C1 segment of cervical spinal cord (tissue), 14 donors: Measurements from ENCODE around the gene ZNF507.

Source experiments
- DNase-seq, 14 donors: peaks; one replicate each; lab custom pipeline; 2025; lab: John Stamatoyannopoulos, UW

Gene ZNF507

DNA sequence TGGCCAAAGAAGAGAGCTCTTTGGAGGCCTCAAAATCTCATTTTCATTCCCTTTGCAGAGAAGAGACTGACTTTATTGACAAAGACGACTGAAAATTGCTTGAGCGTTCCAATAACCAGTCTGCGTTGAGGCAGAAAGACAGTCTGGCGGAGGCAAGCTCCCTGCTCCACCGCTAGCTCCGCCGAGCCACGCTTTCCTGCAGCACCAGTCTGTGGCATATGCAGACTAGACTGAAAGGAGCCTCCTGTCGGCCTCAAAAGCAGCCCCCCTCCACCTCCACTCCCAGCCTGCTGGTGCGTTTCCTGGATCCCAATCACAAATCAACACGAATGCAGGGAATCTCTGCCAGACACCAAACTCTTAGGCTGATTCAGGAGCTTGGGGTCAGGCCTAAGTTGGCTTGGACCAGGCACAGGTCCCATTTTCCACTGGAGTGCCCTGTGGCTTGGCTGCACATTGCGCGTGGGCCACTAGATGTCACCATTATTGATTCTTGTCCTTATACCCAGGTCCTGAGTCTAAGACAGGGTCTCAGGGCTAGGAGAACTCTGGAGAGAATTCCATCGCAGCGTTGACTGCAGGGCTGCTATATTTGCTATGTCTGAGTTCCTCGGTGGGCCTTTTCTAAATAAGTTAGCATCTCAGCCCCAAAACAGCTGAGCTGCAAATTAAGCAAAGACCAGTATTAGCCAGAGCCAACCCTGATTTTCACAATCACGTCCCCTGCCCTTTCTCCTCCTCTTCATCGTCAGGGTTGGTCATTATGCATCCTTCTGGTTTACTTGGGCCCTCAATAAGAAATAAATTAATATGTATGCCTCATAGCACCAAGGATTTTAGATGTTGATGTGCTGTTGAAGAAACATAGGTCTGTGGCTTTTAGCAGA, 5.2 kb upstream of the ZNF507 start:
- DNase-seq, result peak in 11 of 14 donors; percentile 13 to 58 (median 30)

DNA sequence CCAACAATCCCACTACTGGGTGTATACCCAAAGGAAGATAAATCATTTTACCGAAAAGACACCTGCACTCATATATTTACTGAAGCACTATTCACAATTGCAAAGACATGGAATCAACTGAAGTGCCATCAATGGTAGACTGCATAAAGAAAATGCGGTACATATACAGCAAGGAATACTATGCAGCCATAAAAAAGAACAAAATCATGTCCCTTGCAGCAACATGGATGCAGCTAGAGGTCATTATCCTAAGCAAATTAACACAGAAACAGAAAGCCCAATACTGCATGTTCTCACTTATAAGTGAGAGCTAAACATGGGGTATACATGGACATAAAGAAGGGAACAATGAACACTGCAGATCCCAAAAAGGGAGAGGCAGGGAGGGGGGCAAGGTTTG, 2.7 kb upstream of the ZNF507 start:
- no peak for DNase-seq

DNA sequence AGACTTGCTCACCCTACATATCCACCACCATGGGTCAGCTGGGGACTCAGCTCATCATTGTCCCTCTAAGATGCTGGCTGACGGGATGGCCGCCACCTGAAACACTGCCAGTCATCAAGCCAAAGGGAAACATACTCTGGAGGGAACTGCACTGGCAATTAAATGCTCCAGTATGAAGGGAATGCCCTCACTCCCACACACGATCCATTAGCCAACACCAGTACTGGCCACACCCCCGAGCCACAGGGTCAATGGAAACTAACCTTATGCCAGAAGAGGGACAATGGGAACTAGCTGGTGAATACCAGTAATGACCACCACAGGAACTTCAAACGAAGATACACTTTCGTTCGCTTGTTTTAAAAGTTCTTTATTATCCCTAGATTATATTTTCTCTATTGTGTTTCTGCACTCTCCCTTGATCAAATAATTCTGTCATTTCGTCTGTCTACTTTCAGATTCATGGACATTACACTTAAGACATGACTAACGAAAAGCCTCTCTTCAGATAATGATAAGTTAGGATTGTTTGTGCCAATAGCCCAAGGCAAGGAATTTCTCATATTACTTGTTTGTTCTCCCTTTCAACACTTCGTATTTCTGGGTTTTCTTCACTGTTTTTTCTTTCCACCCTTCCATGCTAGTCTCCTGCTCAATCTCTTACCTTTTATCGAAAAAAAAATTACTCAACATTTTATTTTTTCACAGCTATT, 1.7 kb upstream of the ZNF507 start:
- DNase-seq, result no peak

DNA sequence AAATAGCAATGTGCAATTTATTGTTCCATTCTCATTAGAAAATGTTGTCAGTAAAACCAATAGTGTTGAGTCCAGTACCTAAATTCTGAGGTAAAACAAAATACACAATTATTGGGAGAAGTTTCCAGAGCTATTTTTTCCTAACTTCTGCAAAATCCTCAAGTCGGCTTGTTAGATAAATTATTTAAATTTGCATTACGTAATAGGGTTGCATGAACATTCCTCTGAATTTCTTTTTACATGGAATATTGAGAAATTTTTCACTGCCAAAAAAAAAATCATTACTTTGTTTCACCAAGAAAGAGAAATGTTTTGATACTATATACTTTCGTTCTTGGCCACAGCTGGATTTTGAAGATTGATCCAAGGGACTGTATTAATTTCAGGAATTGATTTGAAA, 1.5 kb downstream of the ZNF507 start:
- DNase-seq, result no peak

DNA sequence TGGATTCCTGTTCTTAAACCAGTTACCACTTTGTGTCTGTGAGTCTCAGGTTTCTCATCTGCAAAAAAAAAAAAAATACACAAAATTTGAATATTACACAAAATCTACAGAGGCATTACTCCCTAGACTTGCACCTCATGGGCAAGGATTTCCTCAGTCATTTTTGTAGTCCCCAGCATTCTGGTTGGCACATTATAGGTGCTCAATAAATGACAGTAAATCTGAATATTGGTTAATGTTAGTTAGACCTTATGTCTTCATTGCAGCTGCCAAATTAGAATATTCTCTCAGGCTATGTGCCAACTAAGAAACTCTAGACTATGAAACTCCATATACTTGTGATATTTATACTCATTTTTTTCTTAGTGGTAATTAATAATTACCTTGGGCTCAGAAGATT, 2.2 kb downstream of the ZNF507 start:
- no peak for DNase-seq

DNA sequence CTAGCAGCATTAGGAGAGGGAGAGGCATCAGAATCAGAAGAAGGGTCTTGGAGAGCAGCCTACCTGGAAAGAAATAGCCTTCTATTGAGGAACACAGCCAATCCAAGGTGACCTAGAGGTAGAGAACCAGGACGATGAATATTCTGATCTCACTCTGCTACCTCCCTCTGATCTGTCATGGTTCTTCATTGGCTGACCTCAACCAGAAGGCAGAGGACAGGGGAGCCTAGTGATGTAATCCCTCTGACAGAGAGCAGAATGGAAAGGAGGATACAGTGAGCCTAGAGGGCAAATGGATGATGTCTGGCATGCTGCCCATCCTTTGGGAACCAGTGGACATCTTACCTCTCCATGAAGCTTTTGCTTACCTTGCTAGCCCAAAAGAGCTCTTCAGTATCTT, 3.6 kb downstream of the ZNF507 start:
- no peak for DNase-seq

DNA sequence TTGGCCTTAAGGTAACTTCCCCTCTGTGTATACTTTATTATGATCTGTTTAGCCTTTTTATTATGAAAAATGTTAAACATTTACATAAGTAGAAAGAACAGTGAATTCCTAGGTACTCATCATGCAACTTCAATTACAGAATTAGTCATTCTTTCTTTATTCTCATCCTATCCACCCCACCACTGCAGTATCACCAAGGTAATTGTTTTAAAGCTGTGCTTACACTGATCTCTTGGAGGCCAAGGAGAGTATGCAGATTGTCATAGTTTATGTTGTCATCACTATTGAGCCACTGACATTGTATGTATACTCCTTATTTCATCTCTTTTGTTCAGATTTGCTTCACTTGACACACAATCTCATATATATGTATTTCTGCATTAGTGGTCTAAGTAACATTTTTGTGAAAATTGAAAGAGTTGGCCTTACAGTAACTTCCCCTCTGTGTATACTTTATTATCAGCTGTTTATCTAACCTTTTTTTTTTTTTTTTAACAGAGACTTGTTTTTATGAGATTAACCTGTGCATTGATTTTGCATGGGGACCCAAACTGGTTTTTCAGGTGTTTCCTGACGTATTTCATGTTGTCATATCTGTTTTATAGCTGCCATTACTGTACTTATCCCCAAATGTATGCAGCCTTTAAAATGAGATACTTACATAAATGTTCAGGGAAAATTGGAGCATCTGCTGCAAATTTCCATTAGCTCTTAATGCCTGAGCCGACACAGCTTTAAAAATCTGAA, 4.5 kb downstream of the ZNF507 start:
- no peak for DNase-seq

DNA sequence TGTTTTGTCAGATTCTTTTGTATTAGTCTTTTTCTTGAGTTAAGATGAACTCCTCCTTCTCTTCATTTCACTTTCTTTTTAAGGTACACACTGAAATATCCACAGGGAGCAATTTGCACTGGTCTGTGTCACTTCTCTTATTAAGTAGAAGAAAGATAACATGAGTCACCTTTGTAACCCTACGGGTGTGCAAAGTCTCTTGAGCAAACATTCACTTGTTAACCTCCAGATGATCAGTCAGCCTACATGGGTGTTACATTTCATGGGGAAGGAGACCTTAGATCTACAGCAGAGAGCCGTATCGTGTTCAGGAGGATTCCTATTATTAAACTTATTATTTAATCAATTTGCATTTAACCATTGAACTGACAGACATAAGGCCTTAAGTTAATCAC, 5.1 kb downstream of the ZNF507 start:
- DNase-seq, result no peak

DNA sequence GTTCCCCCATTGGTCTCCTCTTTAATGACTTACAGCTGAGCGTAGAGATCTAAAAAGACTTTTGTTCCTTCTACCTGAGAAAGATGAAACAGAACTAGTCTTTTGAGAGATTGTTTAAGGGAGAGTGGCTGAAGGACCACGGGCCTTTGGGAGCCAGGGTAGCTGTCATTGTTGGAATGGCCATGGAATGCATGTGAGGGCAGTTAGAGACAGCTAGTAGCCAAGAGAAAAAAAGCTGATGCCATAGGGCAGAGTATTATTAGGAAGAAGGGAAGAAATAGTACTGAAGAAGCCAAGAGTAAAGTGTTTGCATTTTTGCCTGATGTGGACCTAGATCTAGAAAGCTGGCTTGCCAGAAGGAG, 5.6 kb downstream of the ZNF507 start:
- no peak for DNase-seq

DNA sequence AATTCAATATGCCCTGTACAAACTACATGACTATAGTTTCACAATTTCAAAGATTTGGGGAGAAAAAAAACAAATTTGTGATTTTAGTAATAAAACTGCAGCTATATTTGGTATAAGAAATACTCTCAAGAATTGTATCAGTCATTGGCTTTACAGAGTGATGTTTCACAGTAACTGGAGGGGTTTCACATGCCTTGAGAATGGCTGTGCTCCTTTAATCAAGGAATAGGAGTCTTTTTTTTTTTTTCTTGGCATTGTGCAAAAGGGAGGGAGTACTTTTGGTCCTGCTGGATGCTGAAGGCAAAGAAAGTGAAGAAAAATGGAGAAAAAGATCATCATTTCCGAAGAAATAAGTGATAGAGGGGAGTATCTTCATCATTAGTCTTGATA, 6.8 kb downstream of the ZNF507 start:
- no peak for DNase-seq

DNA sequence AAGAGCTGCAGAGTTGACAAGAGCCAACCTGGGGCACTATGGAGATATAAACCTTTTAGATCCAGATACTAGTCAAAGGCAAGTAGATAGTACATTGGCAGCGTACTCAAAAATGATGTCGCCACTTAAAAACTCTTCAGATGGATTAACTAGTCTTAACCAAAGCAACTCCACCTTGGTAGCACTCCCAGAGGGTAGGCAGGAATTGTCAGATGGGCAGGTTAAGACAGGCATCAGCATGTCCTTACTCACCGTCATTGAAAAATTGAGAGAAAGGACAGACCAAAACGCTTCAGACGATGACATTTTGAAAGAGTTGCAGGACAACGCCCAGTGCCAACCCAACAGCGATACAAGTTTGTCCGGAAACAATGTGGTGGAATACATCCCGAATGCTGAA, 8.9 kb downstream of the ZNF507 start:
- no peak for DNase-seq

DNA sequence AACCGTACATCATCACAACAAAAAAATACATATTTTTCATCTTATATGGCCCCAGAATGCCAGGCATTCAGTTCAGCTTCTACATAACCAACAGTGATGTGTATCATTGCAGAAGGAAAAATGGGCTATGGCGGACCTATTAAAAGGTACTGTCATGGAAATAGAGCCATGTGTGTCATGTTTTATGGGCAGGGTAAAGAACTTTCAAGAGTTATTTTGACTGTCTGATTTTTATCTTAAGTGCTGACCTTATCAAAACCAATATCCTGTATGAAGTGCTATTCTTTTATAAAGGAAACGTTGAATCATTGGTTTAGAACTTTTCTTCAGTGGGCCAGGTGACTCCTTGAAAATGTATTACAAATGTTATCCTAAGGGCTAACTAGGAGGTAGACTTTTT, 9.9 kb downstream of the ZNF507 start:
- DNase-seq, result no peak

DNA sequence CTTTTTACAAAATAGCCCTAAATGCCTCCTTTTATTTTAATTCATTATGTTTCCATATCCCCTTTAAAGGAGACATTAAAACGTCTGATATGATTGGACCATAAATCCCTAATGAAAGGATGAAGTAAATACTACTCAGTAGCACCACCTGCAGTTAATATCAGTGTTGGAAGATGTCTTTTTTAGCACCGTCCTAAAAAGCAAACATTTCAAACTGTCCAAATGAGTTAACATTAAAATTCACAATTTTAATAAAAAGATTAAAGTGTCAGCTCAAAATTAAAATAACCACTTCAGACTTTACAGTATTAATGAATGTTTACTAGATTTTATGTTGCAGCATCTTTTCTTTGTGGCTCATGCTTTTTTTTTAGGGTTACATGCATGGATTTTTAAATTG, 12.3 kb downstream of the ZNF507 start:
- DNase-seq, result no peak

DNA sequence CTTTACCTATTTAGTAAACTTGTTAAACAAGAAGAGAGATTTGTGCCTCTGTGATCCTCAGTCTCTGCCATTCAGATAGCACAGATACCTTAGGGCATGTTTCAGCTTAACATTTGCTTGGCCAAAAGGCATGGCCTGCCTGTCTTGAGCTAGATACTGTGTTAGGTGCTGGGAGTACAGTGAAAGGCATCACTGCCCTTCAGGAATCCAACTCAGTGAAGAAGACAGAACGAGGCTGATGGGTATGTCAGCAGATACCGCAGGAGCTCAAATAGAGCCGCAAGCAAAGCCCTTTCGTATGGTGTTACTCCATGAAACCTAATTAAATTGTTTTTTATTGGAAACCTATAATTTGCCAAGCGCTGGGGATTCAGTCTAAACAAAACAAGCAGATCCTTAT, 12.9 kb downstream of the ZNF507 start:
- DNase-seq, result no peak

DNA sequence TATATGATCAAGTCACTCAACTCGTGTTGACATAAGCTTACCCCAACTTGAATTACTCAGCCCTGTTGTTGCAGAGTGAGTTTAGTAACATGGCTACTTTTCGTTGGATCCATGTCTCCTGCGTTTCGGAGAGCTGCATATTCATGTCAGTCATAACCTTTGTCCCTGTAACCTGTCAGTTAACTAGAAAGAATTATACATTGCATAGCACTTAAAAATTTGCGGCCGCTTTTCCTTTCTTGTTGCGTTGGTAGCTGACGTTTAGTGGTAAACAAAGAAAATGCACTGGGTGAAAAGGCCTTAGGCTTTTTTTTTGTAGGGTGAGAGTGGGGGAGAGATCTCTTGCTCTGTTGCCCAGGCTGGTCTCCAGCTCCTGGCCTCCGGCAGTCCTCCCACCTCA, 14.2 kb downstream of the ZNF507 start:
- no peak for DNase-seq

DNA sequence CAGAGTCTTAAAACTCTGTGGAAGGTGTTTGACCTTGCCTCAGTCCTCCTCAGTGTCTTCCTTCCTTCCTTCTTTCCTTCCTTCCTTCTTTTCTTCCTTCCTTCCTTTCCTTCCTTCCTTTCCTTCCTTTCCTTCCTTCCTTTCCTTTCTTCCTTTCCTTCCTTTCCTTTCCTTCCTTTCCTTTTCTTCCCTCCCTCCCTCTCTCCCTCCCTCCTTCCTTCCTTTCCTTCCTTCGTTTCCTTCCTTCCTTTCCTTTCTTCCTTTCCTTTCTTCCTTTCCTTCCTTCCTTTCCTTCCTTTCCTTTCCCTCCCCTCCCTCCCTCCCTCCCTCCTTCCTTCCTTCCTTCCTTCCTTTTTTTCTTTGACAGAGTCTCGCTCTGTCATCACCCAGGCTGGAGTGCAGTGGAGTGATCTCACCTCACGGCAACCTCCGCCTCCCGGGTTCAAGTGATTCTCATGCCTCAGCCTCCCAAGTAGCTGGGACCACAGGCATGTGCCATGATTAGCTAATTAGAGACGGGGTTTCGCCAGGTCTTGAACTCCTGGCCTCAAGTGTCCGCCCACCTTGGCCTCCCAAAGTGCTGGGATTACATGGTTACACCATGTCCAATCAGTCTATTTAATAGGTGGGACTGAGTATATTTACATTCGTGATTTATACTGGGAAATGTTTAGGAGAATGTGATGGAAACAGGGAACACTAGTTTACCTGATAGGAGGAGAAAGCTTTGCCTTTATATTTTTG, 16.3 kb downstream of the ZNF507 start:
- DNase-seq, result no peak

DNA sequence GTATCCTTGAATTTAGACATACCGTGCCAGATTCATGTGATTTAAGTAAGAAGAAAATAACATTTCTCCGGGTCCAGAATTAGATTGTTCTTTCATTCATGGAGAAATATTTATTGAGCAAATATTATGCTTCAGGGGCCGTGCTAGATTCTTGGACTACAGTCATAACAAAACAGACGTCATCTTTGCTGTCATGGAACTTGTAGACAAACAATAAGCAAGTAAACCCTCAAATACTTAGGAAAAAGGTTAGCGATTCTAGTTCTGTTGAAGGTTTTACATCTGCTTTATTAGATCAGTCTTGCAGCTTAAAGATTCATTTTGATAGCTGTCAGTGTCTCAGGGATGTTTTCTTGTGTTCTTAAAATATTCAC, 16.9 kb downstream of the ZNF507 start:
- DNase-seq, result no peak

DNA sequence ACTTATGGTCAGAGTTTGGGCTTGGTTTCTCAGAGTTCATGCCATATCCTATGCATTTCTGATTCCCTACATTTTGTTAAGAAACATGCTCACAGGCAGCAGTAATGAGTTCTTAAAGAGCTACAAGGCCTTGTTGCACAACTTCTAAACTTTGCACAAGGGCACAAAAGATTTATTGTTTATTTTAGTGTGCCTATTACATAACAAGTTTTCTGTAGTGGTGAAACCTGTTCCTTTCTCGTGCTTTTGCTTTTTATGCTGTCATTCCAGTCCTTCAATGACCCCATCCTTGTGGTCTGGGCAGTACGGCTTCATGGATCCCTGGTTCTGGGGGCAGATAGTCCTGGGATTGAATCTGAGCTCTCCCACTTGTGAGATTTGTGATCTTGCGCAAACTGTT, 17.8 kb downstream of the ZNF507 start:
- no peak for DNase-seq

DNA sequence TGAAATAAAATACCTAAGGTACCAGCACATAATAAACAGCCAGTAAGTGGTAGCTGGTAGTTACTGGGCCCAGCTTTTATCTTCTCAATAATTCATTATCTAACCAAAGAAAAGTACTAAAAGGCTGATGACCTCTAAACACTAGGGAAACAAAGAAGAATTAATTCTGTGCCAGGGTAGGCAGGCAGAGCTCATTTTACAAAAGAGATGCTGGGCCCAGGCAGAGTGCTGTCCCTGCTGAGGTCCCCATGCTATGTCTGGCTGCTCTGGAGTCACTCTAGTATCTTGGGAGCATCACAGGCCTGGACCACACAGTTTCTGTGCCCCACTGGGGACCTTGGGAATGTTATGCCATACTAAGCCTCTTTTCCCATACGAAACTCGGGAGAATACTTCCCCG, 18.2 kb downstream of the ZNF507 start:
- peak in 4 of 14 donors; percentile 16 to 22 (median 16) for DNase-seq

DNA sequence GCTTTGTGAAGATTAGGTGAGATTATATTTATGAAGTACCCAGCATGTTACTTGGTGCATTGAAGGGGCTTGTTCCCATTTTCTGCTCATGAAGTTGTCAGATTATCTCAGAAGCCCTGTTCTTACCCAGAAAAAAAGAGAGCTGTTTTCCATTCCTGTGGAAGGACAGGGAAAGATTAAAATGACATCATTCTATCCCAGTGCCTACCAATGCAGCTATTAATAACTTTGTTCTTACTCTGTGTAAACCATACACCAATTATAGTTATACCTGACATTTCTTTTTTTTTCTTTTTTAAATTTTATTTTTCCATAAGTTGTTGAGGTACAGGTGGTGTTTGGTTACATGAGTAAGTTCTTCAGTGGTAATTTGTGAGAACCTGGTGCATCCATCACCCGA, 18.6 kb downstream of the ZNF507 start:
- DNase-seq, result no peak

DNA sequence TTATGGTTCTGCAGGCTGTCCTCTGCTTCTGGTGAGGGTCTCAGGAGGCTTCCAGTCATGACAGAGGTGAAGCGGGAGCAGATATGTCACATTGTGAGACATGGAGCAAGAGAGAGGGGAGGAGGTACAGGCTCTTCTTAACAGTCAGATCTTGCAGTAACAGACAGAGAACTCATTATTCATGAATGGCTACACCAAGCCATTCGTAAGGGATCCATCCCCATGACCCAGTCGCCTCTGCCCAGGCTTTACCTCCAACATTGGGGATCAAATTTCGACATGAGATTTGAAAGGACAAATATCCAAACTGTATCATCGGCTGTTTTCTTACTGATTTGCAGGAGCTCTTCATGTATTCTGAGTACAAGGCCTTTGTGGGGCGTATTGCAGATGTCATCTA, 21.7 kb downstream of the ZNF507 start:
- DNase-seq, result no peak

DNA sequence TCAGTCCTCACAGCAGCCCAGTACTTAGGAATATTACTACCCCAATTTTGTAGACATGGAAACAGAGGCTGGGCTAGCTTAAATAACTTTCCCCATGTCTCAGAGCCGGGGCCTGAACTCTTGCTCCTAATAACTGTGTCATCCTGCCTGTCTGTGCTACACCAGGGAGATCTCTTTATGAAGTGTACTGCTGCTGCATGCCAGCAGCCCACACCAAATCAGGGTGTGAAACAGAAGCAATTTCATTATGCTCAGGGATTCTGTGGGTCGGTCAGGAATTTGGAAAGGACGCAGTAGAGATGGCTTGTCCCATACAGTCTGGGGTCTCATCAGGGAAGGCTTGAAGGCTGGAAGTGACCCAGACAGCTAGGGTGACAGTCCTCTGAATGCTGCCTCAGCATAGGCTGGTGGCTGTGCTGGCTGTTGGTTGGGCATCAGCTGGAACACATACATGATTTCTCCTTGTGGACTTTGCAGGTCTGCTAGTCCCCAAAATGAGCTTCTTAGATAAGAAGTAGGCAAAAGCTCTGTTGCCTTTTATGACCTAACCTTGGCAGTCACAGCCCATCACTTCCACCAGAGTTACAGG, 22.6 kb downstream of the ZNF507 start:
- no peak for DNase-seq
